Dedifferentiated amniotic fluid mesenchymal stem cell (primary cell): Measurements from ENCODE around the gene ASAP2.
"Not testable (repeated sequence)": the region's sequence is repeated elsewhere in the genome, so short reads cannot be mapped to it uniquely, and the experiment has no call there.

Experiments used
- DNase-seq: peaks from one replicate; pipeline ENCODE4 v3.0.0-alpha.2; 2016; ENCODE audit errors: extremely low spot score

Gene ASAP2

DNA sequence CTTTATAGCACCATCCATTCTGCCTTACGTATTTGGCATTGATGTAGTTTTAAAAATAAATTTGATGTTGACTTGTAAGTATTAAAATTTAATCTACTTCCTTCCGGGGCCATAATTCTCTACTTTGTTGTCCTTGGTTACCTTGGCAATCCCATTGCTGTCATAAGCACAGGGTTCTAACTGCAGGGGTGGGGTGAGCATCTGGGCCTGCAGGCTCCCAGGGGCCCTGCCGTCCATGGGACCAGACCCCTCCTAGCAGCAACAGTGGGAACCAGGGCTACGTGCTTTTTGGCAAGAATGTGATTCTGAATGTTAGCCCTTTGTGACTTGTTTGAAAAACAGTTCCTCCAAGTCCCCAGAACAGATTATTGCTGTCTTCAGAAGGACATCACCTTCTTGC lies 4.9 kb downstream of the ASAP2 start:
- DNase-seq: no peak

DNA sequence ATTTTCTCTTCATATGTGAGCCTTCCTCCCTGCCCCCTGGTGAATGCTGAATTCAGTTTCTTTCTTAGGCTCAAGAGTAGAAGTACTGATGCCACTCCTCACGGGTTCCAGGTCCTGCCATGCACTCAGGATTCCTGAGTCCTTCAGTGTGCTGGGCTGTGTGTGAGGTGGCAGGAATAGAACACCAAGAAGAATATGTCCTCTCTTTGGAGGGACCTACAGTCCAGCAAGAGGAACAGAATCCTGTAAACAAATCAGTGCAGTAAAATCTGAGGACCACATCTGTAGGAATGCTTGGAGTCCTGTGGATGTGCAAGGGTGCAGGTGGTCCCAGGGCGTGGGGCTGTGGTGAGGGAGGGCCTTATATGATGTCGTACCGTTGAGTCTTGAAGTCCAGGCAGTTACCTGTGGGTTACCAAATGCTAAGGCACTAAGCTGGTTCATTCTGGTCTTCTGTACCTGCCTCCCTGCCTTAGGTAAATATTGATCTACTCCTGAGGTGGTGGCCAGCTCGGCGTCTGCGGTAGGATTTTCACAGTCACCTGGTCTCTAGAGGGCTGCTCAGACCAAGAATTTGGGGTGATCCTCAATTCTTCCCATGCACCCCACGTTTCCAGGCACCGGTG lies 5.5 kb downstream of the ASAP2 start:
- no peak for DNase-seq

DNA sequence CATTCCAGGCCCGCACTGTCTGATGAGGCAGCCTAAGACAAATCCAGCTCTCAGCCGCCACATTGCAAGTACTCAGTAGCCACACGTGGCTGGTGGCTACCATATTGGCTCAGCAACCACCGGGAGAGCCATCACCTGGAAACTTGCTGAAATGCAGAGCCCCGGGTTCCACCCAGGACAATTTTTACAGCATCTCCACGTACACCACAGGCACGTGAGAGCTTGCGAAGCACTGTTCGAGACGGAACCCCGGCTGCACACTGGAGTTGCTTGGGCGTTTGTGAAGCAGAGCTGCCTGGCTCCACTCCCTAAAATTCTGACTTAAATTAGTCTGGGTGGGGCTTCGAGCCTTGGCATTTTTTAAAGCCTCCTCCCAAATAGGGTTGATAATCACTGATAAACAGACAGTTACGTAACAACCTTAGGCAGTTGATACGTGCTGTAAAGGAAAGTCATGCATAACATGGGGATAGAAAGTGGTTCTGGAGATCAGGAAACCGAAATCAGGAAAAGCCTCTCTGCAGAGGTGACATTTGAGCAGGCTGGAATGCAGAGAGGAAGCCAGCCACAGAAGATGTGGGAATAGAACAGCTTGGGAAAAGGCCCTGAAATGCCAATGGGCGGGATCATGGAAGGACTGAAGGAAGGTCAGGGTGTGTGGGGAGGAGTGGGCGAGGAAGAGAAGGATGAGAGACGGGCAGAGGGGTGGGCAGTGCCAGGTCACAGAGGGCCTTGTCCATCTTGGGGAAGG lies 6.2 kb downstream of the ASAP2 start:
- no peak for DNase-seq

DNA sequence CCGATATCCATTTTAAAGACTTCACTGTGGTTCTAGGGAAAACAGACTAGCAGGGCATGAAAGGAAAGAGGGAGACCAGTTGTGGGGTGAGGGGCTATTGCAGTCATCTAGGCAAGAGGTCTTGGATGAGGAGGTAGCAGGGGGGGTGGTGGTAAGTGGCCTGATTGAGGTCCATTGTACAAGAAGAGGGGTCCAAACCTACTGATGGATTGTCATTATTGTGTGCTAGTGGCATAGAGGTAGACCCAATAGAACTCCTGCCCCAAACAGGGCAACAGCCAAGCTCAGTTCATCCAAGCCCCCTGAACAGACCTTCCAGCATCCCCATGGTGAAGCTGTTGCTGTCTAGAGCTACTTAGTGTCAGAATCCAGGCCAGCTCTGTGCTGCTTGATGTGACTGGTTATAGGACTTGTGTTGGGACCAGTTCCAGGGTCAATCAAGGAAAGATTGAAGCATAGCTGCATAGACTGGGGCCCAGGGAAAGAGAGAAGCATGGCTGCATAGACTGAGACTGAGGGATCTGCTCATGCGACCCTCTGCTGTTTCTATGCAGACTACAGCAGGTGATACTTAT lies 7.0 kb downstream of the ASAP2 start:
- no peak for DNase-seq

DNA sequence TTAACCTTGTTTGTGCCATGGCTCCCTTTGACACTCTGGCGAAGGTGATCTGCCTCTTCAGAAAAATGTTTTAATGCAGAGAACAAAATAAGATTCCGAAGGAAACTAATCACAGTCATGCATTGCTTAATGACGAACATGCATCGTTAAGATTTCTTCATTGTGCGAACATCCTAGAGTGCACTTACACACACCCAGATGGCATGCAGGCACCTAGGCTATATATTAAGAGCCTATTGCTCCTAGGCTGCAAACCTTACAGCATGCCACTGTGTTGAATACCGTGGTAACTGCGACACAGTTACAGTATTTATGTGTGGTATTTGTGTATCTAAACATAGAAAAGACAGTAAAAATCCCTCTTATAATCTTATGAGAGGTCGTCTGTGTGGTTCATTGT lies 8.3 kb downstream of the ASAP2 start:
- DNase-seq: no peak

DNA sequence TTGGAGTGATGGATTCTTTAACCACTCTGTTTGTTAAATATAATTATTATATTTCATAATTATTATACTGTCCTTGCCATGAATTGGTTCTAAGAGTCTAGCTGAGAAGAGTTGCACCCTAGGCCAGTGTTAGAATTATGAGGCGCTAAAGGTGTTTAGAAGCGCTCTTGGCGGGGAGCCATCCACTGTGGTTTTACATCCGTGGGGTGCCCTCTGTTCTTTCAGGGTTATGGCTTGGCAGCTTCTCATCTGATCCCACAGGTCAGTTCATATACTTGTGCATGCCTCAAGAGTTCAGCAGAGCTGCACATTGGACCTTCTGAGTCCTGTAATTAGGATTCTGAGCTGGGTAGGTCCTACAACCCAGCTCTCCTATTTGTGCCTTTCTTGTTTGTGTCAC lies 9.1 kb downstream of the ASAP2 start:
- DNase-seq: no peak

DNA sequence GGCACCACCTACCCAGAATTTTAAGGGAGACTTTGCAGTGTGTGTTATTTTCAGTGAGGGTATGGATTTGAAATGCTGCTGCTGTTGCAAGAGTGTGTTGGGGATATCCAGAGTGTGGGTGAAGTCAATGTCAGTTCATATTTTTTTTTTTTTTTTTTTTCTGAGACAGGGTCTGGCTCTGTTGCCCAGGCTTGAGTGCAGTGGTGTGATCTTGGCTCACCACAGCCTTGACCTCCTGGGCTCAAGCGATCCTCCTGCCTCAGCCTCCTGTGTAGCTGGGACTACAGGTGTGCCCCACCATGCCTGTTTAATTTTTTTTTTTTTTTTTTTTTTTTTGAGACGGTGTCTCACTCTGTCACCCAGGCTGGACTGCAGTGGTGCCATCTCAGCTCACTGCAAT lies 9.5 kb downstream of the ASAP2 start:
- DNase-seq: not testable (repeated sequence)

DNA sequence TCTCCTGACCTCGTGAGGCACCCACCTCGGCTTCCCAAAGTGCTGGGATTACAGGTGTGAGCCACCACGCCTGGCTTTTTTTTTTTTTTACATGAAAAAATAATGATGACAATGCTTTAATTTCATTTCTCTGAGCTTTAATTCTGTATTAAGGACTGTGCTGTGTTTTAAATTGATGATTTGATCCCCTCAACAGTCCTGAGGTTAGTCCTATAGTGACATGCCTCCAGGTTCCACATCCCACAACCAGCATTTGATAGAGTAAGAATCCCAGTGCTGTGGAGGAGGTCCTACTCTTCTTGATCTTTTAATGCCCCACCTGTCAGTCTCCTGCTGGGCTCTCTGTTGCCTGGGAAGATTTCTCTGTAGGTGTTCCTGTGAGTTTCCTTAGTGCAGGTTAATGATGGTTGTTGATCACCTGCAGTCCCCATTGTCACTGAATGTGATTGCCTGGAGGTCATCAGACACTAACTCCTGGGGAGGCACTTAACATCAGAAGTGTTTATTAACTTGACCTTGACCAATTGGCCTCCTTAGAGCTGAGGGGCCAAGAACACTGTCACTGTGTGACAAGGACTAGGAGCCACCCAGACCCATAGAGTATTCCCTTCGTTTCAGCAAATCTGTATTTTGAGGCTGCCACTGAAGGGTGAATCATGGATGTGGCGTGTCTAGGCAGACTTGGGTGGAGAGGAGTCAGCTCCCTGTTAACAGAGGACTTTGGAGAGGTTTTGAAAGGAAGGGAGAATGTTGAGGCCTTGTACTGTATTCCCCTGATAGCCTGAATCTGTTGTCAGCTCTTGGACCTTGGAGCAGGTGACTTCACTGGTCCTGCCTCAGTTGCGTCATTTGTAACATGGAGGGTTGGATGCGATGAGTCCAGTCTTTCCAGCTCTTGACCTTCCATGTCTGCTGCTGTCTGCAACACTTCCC lies 11.5 kb downstream of the ASAP2 start:
- DNase-seq: no peak

DNA sequence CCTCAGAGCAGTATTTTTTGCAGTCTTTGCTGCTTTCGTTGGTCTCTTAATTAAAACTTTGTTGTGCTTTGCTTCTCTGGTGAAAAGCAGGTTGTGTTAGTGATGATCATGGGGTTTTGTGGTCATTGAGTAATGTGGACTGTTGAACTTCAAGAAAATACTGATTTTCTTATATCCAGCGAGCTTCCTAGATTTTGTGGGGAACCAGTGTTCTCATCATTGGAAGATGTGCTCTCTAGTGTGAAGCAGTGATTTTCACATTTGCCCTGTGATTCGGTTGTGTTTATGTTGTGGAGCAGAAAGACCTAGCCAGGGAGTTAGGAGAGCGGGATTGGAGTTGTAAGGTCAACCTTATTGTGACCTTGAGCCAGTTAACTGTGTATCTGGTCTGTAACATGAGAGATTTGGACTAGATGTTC lies 12.4 kb downstream of the ASAP2 start:
- no peak for DNase-seq

DNA sequence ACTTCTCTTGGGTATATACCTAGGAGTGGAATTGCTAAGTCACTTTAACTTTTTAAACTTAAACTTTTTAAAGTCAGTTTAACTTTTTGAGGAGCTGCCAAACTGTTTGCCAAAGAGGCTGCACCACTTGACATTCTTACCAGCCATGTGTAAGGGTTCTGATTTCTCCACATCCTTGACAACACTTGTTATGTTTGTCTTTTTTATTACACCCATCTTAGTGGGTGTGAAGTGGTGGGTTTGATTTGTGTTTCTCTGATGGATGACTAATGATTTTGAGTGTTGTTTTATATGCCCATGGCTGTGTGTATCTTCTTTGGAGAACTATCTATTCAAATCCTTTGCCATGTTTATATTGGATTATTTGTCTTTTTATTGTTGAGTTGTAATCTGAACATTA lies 13.6 kb downstream of the ASAP2 start:
- DNase-seq: no peak

DNA sequence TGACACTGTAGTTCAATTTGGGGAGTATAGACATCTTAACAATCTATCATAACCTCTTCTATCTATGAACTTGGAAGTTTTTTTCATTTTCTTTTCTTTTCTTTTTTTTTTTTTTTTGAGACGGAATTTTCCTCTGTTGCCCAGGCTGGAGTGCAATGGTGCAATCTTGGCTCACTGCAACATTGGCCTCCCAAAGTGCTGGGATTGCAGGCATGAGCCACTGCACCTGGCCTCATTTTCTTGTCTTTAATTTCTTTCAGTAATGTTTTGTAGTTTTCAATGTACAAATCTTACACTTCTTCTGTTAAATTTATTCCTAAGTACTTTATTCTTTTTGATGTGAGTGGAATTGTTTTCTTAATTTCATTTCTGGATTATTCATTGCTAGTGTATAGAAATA lies 14.6 kb downstream of the ASAP2 start:
- no peak for DNase-seq

DNA sequence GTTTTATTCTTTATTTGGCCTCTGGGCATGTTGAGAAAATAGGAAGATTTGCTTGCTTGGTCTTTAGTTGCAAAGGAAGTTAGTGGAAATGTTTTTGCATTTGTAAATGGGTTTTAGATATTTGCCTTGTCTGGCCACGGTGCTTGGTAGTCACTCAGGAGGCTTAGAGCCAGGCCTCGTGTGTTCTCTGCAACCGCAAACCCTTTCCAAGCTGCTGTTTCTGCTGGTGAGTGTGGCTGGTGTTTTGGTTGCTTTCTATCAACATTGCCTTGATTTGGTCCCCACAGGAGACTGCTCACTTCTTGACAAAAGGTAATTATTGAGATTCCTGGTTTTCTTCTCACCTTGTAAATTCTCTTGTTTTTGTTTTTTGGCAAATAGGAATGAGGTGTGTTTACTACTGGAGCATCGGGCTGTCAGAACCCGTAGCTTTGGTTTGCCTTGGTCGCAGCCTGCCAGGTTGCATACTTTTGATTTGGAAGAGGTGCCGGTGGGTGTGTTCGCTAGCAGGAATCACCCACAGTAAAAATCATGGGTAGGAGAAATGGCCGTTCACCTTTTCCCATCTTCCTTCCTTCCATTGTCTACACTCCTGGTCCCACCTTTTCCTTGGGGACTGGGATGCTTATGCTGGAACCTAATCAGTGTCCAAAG lies 15.8 kb downstream of the ASAP2 start:
- no peak for DNase-seq

DNA sequence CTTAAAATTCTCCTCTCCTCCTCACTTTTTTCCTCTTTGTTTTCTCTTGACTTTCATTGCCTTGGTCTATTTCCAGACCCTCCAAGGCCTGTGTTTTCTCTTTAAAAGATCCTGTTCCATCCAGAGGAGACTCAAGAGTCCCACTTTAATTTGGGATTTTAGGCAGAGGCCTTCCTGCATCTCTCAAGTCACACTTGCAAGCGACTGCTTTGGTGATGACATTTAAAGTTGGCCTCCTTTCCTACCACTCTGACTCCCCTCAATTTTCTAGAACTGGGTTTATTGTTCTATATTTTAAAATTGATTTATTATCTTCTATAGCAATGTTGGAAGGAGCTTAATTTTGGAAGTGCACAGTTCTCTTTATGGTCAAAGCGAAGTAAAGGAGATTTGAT lies 16.3 kb downstream of the ASAP2 start:
- no peak for DNase-seq

DNA sequence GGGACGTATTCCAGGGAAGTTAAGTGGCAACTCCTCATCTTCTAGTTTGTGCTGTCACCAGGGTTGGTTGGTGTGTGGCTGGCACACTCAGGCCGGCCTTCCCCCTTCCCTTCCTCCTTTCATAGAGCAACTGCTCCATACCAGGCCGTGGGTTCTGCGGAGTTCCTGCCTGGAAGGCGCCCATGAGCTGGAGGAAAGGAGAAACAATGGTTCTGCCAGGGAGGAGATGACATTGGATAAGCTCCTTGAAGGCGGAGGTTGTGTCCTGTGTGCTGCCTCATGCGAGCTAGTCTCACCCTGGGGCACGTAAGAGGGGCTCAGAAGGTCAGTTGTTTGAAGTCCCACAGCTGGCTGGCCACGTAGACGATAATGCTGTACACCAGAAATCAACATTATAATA lies 19.2 kb downstream of the ASAP2 start:
- no peak for DNase-seq

DNA sequence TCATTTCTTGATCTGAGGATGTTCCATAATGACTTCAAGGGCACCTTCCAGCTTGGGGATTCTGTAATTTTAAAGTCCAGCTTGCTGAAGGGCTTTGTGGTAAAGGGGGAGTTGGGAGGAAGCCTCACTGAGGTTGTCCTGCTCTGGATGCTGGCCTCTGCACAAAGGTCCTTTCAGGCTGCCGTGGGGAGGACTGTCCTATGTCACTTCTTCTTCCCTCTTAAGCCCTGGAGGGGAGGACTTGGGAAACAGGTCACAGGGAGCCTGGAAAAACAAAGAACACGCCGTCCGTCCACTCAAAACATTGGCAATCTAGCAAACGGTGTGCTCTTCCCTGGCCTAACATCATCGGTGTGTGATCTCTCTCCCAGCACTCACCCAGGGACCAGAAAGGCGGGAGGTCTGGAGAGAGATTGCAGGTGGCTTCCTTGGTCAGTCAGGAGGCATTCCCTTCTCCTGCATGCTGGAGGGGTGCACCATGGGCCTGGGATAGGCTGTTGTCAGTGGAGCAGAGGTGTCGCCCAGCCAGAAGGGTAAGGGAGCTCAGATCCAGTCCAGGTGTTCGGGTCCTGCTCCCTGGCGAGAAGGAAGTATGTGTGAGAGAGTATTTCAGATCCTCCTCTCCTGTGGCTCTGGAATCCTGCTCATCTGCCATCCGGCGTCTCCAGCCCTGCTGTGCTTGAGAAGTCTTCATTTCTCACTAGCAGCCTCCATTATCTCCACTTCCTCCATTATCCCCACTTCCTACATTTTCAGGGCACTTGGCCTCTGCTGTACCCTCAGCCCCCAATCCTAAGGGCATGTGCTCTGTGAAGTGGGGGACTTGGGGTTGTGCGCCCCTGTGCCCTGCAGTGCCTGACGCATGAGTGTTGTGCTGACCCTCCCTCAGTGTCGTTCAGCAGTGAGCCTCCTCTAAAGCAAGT lies 20.1 kb downstream of the ASAP2 start:
- DNase-seq: no peak

DNA sequence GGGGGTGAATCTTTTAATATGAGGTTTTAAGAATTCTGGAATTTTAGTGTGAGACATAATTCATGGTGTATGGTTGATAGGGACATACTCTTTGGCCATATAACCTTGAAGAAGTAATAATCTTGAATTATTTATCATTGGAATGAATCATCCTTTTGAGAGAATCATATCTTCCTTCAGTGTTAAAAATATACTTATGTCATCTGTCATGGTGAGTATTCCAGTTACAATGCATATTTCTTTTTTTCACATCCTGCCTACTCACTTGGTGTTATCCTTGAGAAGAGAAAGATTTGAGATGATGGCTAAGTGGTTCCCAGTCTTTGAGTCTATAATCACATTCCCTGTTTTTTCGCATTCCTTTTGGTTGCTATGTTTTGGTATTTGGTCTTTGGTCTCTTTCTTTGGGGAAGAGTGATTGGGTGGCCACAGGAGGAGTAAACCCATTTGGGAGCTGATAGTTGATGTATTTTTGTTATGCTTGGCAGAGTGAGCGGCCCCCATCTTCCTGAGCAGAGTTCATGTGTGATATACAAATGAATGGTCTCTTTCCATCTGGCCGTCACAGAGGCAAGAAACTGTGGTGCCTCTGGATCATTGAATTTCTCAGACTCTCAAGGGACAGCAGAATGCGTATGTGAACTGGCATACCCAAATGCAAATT lies 21.6 kb downstream of the ASAP2 start:
- no peak for DNase-seq

DNA sequence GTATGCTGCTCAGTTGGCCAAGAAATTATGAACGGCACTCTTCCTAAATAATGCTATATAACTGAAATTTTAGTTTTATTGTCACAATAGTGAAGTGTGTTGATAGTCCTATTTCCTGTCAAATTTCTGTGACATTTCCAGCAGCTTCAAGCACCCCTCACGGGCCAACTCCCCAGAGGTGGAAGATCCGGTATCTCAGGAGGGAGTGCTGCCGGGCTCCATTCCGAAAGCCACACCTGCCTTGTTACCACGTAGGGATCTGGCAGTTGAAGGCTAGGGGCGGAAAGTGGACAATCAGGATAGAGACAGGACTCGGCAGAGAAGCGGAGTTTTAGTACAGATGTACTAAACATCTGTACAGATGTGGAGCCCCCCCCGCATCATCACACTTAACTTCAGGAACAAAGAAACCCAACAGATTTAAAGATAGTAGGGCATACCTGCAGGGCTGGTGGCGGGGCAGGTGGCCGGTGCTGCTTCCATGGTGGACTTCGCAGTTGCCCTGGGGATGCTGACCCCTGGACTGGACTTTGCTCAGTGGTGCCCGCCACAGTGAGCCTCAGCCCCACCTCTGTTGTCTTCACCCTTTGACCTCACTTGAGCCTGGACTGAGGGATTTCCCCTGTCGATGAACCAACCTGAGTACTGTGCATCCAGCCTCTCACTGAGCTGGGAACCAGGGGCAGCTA lies 22.3 kb downstream of the ASAP2 start:
- DNase-seq: no peak

DNA sequence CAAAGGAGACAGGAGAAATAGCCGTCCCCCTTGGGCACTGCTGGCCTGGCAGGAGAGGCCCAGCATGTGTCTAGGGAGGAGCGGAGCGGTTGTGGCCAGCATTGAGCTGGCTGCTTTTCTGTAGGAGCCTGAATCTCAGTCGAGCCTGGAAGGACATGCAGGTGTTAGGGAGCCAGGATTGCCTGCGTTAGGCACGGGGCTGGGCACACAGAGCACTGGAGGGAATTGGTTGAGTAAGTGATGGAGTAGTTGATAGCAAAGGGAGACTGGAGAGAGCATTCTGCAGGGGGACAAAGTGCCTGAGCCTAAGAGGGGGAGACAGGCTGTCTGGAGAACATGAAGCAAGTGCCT lies 22.8 kb downstream of the ASAP2 start:
- DNase-seq: no peak

DNA sequence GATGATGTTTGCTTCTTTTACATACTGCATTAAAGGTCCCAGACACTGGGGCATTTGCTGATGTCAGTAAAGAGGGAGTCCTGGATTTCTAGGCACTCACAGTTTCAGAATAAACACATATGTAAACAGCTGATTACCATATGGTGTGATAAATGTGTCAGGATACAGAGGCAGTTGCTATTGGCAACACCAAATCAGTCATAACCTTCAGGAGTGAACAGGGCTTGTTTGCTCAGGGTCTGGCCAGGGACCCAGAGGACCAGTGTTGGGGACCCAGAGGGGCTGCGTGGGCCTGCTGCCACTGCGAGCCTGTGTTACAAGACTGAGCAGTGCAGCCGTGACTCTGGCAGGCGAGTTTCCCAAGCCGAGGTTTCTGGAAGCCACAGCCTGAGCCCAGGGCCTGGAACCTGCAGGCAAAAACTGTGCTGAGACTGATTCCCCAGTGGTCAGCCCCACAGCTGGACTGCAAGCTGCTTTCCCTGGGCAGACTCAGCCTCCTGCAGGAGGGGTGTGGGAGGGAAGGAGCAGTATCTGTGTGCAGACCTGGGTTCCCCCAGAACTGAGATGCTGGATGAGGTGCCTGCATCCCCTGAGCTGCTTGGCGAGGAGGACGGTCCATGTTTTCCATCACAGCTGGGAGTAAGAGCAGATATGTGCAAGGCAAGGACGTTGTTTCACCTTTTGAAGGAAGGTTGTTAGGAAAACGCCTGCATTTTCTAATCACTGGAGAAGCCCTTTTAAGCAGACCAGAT lies 23.6 kb downstream of the ASAP2 start:
- DNase-seq: no peak
